Sciatic nerve (tissue), 2 donors: ENCODE data around the gene AGTRAP. TPM values are rescaled to one million over a fixed set of nuclear protein-coding genes. Genes with fewer than 3 reads are reported as not detected.

Experiments used
- ATAC-seq: fragments of 200-7000 bp; cut with Tn5 transposase; one replicate; pipeline ENCODE4 v1.9.1; 2020; ENCODE audit warnings: mild to moderate bottlenecking, moderate library complexity
- DNase-seq: peaks from one replicate; pipeline ENCODE4 v3.0.0-alpha.2; 2020; ENCODE audit warnings: low spot score
- intact Hi-C: fragments of 100-400 bp; cut with DNase I; formaldehyde crosslinking; loops from one replicate; pipeline ENCODE4 v1.14.2; 2022
- total RNA-seq: library from RNA; stranded (reverse); fragmentation: NEBNext Ultra II Directional; extraction: Animal tissue kit (Norgen Biotek cat#: 25700); gene quantifications from one replicate; pipeline ENCODE4 v1.2.1, GENCODE V29; 2021
- donor health status: DM: no; HTN: no; CAD: no.
- donor health status: DM: no; HTN: no; CAD: no.

AGTRAP gene
- total RNA-seq, 1 donor from 2014 or later: 32.8 TPM

GRCh38 chr1:11777658-11778322 lies 41.9 kb downstream of the AGTRAP start:
- intact Hi-C loops: no loop called here
- ATAC-seq: no peak

DNA sequence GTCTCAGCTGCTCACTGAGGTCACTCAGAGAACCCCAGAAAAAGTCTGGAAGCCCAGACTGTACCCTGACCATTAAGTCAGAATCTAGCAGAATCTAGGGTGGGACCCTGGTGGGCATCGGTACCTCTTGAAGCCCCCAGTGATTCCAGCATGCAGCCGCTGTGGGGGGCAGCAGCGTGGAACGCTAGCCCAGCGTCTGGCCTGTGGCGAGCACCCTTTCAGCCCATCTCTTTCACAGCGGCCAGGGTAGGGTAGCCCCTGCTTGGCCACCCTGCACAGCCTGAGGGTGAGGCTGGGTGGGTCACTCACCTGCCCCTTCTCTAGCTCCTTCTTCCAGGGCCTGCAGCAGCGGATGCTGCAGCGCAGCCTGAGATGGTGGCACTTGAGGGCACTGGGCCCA lies 42.4 kb downstream of the AGTRAP start:
- intact Hi-C loops: no loop called here
- DNase-seq: no peak
- no peak for ATAC-seq

More at GRCh38 chr1:11777658-11778322, 41.9 kb downstream of the AGTRAP start:
- no peak for DNase-seq

DNA sequence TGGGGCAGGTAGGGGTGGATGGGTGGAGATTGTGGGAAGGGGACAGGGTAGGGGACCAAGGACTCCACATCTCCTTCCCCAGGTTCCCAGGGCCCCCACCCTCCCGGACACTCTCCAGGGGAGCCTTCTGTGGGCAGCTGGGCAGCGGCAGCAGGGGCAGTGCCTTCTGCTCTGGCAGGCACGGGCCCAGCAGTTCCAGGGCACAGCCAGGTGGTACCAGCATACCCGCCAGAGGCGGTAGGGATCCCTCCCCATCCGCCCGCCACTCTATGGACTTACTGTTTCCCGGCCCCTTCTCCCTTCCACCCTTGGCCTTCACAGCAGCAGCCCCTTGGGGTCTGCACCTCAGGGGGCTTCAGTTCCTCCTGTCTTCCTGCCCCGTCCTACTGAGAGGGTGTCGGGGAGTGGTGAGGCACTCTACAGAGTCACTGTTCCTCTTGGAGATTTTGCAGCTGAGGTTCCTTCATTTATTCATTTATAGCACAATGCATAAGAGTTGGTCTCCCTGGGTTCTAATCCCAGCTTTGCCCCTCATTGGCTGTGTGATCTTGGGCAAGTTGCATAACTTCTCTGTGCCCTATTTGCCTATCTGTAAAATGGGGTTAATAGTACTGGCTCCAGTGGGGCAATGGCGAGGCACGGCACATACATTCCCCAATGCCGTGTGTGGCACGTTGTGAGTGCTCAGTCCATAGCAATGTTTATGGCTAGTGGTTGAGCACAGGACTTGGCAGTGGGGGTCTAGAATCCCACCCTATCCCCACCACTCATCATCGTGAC lies 43.1 kb downstream of the AGTRAP start:
- intact Hi-C loops: no loop called here
- DNase-seq (no peak), ATAC-seq (no peak)

- DNase-seq: no peak
- intact Hi-C loops: loop anchor here (10.0 kb wide), 1 partner anchor 45 kb away; the partner anchor contains the start of gene AGTRAP
- no peak for ATAC-seq
Measured at GRCh38 chr1:11779715-11780379, 43.9 kb downstream of the AGTRAP start.

GRCh38 chr1:11780380-11781147 lies 44.6 kb downstream of the AGTRAP start:
- no peak for ATAC-seq
- DNase-seq: no peak
- intact Hi-C loops: loop anchor here (10.0 kb wide), 1 partner anchor 46 kb away; the partner anchor contains the start of gene AGTRAP

DNA sequence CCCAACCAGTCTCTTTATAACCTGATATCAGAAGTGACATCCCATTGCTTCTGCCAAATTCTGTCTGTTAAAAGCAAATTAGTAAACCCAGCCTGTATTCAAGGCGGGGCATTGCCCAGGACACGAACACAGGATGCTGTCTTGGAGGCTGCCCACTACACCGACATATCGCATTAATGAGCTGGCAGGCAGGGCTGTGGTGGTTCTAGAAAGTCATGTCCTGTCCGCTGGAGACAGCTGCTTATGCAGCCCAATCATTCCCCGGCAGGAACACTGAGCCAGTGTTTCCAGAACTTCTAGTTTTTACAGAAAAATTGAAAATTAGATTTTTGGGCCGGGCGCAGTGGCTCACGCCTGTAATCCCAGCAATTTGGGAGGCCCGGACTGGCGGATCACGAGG lies 45.4 kb downstream of the AGTRAP start:
- no peak for DNase-seq
- intact Hi-C loops: loop anchor here (10.0 kb wide), 1 partner anchor 46 kb away; the partner anchor contains the start of gene AGTRAP
- no peak for ATAC-seq

DNA sequence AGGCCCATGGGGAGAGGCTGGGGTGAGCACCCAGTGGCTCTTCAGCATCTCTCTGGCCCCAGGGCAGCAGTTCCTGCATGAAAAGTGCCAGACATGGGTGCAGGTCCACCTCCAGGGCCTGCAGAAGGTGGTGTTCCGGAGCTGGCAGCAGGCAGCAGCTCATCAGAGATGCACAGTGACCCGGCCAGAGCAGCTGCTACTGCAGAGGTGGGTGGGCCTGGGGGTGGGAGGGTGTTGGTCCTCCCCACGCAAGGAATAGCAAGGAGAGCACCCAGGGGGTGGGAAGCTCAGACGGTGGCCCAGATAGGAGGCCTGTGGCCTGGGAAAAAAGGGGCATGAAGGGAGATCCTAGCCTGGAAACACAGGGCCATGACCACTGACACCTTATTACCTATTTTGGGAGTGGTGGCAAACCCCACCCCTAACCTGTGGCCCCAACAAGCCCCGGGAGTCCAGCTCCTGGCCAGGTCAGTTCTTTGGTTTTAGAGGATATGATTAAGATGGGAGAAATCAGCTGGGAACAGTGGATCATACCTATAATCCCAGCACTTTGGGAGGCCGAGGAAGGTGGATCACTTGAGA lies 46.3 kb downstream of the AGTRAP start:
- DNase-seq (no peak), ATAC-seq (no peak)
- intact Hi-C loops: loop anchor here (10.0 kb wide), 1 partner anchor 47 kb away; the partner anchor contains the start of gene AGTRAP

DNA sequence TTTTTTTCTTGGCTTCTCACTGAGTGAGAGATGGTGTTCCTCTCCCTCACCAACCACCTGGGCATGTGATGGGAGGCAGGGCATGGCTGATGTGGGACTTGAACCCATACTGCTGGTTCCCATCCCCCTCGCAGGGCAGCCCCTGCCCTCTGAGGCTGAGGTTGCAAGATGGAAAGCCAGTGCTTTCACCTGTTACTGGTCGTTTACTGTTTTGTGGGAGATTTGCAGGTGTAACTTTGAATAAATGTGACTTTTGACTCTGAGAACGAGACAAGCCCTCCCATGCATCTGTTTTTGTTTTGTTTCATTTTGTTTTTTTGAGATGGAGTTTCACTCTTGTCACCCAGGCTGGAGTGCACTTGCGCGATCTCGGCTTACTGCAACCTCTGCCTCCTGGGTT lies 47.6 kb downstream of the AGTRAP start:
- no peak for DNase-seq
- ATAC-seq: no peak
- intact Hi-C loops: loop anchor here (10.0 kb wide), 1 partner anchor 49 kb away; the partner anchor contains the start of gene AGTRAP

DNA sequence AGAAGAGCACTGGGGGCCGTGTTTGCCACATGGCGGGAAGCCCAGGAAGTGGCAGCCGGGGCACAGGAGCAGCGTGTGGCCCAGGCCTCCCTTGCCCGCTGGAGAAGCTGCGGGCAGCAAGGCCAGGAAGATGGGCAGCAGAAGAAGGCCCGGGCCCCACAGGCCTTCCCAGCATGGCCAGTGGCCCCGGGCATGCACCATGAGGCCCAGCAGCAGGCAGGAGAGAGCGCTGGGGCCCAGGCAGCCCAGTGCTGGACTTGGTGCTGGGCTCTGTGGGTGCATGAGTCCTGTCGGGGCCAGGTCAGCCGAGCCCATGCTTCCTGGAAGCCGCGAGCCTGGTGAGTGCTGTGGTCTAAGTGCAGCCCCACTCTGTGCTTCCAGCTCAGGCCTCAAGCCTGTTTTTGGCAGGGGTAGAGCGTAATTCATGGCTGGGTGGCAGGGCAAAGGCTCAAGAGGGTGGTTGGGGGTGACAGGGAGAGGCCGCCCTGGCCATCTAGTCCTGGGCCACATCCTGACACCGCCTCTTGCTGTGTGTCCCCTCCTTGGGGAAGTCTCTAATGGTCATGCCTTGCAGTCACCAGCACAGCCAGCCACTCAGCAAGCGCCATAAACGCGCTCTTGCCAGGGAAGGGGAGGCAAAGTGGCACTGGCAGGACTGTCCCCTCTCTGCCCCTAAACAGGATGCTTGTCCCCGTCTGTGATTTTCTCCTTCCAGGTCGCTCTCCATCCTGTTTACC lies 48.5 kb downstream of the AGTRAP start:
- intact Hi-C loops: loop anchor here (10.0 kb wide), 1 partner anchor 50 kb away; the partner anchor contains the start of gene AGTRAP
- ATAC-seq: no peak
- no peak for DNase-seq

DNA sequence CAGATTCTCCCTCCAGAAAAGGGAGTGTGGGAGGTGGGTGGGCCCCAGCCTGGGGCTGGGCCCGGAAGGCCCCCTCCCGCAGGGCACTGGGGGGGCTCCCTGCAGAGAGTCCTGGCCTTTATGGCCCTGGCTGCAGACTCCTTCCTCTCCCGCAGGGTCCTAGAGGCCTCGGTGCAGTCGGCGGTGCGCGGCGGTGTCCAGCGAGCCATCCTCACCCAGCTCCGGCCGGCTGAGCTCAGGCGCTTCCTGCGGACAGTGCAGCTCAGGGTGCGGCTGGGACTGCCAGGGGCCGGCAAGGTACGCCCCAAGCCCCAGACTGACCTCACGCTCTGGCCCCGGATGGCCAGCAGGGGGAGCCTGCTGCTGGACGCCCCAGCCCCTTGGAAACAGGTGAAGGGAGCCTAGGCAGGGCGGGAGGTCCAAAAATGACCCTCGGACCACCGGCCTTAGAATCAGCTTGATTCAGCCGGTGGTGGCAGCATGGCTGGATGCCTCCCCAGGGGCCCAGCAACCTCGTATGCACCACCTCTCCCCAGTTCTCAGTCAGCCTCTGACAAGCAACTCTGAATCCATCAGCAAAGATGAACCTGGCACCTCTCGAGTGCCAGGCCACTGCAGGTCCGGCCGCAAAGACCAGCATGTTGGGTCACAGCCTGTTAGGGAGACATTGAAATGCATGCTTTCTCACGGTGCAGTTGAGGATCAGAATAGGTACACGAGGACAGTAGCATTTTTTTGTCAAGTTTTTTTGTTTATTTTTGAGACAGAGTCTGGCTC lies 49.2 kb downstream of the AGTRAP start:
- DNase-seq (peak; percentile 86), ATAC-seq (peak; percentile 54)

DNA sequence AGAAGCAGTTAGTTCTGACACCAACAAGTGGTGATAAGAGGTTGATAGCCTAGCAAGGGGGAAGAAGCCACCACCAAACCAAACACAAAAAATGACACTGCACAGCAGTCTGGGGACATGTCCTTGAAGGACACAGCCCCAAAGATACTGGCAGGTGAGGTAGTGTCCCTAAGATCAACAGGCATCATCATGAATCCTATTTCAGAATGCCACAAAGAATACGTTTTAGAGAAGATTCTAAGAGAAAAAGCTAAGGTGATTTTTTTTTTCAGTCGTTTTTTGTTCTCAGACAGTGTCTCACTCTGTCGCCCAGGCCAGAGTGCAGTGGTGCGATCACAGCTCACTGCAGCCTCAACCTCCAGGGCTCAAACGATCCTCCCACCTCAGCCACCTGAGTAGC lies 50.2 kb downstream of the AGTRAP start:
- intact Hi-C loops: loop anchor here (10.0 kb wide), 1 partner anchor 51 kb away; the partner anchor contains the start of gene AGTRAP
- ATAC-seq: no peak
- DNase-seq: no peak

More for the DNA sequence above, 49.2 kb downstream of the AGTRAP start:
- intact Hi-C loops: loop anchor here (10.0 kb wide), 1 partner anchor 50 kb away; the partner anchor contains the start of gene AGTRAP

DNA sequence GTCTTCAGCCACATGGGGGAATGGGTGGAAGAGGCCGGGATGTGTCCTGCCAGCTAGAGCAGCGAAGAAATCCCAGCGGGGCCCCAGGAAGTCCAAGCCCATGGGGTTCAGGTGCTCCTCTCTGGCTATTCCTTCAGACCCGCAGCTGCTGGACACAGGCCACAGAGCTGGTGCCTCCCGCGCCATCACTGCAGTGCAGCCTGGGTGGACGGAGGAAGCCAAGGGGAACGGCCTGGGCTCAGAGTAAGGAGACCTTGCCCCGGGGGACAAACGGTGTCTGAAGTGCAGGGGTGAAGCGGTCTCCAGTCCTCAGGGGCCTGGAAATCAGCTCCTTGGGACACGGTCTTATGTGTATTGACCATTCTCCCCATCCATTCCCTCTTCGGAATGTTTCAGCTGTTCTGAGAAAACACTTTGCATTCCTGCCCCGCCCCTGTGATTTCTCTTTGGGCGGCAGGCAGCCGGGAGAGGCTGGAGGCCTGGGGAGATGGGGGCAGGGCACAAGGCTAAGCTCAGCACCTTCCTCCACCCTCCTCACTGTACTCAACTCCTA lies 51.4 kb downstream of the AGTRAP start:
- intact Hi-C loops: loop anchor here (10.0 kb wide), 1 partner anchor 53 kb away; the partner anchor contains the start of gene AGTRAP
- peak; percentile 57 for ATAC-seq
- DNase-seq: no peak

- no peak for ATAC-seq
- no peak for DNase-seq
- intact Hi-C loops: loop anchor here (10.0 kb wide), 1 partner anchor 53 kb away; the partner anchor contains the start of gene AGTRAP
Measured at GRCh38 chr1:11787804-11788436, 52.0 kb downstream of the AGTRAP start.

DNA sequence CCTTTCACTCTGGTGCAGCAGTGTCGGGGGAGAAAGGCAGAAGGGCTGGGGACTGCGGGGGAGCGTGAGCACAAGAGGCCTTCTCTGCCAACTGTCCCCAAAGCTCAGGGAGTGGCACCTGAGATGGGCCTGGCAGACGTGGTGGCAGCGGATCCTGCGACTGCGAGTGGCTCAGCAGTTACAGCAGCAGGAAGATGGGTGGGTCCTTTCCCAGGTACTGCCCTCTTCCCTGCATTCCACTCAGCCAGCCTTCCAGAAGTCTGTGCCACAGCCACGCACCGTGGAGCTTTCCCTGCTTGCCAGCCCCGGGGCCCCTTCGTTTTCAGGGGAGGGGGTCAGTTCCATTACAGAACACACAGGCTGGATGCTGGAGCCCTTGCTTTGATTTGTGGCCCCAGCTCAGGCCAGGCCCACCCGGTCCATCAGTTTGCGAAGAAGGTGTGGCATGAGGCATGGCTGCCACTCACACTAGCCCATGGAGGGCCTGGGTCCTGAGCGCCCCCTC lies 52.7 kb downstream of the AGTRAP start:
- ATAC-seq (no peak), DNase-seq (no peak)

More for the DNA sequence above, 52.7 kb downstream of the AGTRAP start:
- intact Hi-C loops: loop anchor here (10.0 kb wide), 1 partner anchor 54 kb away; the partner anchor contains the start of gene AGTRAP
